GM19467 (cell line): Measurements from ENCODE around the gene FNDC3B.

Experiments
- ATAC-seq: cut with Tn5 transposase; IDR thresholded peaks from one replicate; pipeline ENCODE4 v1.9.1; 2021; ENCODE audit warnings: mild to moderate bottlenecking, moderate library complexity; ENCODE audit not compliant: unreplicated experiment

Gene FNDC3B

GRCh38 chr3:172147113-172147818 lies 107.9 kb downstream of the FNDC3B start:
- no peak for ATAC-seq

DNA sequence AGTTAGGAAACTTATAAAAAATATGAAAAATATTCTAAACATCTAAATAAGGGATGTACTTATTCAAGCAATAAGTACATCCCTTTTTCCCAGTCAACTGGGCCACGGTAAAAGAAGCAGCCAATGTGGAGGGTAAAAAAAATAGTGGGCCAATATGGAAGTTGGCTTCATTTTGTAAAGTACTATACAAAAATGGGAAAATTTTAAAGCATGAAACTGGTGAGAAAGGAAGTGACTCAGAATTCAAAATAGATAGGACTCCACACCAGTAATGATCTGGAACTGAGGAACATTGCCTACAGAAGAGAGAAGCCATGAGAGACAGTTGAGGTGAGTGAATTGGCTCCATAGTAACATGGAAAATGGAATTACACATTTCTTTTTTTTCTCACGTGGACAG lies 108.9 kb downstream of the FNDC3B start:
- ATAC-seq: no peak

DNA sequence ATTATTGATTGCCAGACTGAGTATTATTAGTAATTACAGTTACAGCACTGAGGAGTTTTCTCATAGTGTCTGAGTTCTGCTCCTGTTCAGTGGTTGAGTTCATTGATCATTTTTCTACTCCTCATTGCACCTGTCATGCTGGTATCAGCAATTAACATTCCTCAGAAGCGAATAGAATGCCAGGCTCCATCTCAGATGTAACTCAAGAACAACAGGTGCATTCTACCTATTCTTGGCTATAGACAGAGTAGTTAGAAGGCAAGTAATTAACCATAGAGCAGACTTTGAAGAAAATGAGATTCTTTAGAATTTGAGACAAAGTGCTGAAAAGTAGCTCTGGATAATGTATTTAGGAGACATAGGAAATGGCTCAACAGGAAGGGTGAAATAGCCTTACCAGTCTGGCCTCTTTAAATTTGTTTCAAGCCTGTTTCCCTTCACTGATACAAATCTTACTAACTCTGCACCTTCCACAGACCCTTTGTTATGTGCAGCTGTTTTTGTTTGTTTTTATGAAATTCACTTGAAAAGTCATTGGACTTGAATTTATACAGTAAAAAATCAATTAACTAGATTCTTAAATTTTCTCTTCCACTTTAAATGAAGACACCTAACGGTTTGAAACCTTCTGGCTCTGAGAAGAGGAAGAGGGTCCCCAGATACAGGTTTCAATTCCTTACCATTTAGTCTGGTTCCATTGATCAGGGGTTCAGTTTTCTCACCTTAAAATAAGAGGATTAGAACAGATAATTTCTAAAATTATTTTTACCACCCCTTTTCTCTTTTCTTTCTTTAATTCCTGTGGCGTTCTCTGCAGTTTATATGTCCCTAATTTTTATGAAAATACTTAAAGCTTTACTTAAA lies 109.6 kb downstream of the FNDC3B start:
- no peak for ATAC-seq

GRCh38 chr3:172150268-172150667 lies 110.9 kb downstream of the FNDC3B start:
- no peak for ATAC-seq

GRCh38 chr3:172150913-172151650 lies 111.7 kb downstream of the FNDC3B start:
- no peak for ATAC-seq

DNA sequence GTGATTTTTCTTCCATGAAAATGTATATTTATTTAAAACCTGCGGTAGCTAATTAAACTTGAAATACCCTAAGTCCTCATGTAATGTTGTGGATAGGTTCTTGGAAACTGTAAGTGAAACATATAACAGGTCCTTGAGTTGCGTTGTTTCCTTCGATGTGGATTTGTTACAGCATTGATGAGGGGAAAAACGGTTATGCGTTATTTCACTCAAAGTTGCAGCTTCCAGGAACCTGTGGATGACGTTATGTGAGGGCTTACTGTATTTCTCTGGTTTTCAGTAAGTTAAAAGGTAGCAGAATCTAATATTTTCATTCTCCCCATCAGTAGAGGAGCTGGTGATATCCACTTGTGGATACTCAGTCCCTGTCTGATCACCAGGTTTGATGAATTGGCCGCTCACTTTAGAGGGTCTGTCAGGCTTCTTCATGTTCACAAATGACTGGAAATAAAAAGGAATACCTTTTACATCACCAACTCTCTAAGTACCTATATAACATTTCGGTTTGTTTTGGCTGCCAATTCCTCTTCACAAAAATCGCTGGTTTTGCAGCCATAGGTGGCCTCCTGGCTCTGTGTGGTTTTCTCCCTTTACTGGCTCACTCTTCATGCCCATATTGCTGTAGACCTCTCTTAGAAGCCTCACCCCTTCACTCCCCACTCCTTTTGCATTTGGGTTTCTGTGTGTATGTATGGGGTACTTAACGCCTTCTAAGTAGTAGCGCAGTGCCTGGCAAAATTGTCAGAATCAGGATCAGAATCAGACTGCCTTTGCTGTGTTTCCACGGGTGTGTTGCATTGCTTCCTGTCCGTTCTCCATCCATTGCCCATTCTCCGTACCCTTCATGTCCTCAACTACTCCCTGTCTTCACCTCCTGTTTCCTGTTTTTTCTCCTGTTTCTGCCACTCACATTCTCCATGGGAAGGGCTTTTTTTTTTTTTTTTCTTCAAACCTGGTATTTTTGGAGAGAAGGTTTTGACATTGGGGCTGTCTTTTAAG lies 112.6 kb downstream of the FNDC3B start:
- ATAC-seq: no peak

DNA sequence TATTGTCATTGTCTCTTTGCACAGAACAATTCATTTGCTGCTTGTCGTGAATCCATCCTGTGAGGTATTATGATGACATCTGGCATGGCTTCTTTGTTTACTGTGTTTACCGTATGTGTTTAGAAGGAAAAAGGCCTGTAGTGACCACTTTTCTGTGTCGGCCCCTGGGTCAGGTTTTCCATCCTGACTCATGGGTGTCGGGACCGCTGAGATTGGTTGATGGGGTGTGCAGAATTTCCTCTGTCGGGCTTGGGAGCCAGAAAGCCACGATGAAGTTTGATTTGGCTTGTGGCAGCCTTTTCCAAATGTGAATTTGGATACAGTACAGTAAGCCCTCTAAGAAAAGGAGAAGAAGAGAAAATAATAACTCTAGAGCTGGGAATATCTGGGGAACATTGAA lies 113.5 kb downstream of the FNDC3B start:
- ATAC-seq: no peak

DNA sequence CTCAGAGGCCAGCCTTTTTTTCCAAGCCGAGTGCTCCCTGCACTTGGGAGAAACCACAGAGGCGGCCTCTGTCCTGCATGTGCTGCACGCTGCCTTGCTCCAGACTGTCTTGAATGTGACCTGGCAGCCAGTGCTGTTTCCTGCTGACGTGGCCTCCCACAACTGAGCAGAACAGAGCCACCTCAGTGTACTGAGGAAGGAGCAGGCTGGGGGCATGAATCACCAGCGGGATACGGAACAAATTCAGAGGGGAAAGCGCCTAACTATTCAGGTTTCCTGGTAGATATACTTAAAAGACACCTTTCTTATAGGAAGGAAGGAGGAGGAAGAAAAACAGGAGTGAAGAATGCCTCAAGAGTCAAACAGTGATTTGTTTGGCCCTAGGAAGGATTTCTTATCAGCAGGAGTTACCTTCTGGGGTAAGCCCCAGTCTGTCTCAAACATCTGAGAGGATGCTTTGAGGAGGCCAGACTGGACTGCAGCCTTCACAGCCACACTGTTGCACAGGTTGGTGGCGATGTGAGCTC lies 114.0 kb downstream of the FNDC3B start:
- ATAC-seq: peak; percentile 57

DNA sequence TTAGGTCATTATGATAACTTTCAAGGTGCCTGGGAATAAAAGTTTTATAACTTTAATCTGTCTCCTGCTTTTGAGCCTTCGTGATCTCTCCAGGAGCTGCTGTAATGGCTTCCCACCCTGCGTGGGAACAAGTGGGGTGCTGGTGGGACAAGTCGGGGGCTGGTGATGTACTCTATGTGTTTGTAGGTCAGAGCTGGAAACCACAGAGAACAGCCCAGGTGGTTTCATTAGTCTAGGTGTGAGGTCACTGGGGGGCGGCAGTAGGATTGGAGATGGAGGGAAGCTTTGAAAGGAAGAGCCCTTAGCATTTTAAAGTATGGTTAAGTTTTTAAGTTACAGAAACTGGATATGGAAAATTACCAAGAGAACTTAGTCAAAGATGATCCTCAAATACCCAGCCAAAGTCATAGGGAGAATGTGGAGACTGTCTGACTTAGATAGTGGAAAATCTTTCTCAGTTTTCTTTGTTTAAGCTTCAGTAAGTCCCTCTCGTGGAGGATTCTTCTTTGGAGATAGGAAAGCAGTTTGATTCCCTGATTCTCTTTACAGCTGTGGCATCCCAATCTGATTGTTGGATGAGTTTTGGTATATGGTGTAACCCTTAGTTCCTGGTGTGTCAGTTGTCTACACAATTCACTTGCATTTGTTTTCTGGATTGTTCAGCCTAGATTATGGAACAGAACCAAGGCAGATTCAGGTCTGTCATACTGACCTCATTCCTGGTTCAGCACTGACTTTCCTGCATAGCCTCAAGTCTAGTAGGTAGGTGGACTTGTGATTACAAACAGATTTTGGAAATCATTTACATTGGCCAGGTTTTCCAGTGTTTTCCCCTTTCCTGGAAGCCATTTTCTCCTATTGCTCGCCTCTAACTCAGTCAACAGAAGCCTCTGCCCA lies 115.6 kb downstream of the FNDC3B start:
- ATAC-seq: peak; percentile 80

- ATAC-seq: no peak
These were observed 116.7 kb downstream of the FNDC3B start for GRCh38 chr3:172155897-172156585.

- no peak for ATAC-seq
These were observed 117.2 kb downstream of the FNDC3B start for GRCh38 chr3:172156586-172156955.

DNA sequence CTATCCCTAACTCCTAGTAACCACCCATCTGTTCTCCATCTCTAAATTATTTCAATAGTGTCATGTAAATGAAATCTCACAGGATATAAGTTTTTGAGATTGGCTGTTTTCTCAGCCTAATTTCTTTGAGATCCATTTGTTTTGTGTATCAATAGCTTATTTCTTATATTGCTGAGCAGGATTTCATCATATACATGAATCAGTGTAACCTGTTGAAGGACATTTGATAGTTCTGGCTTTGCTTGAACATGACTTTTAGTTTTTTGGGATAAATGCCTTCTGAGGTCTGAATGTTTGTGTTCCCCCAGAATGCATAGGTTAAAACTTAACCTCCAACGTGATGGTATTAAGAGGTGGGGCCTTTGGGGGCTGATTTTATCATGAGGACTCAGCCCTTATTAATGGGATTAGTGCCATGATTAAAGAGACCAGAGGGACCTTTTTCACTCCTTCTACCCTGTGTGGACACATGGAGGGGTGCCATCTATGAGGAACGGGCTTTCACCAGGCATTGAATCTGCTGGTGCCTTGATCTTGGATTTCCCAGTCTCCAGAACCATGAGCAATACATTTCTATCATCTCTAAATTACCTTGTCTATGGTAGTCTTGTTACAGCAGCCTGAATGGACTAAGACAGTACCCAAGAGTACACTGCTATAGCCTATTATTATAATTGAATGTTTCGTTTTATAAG lies 118.3 kb downstream of the FNDC3B start:
- no peak for ATAC-seq

- no peak for ATAC-seq
These were observed 119.4 kb downstream of the FNDC3B start for GRCh38 chr3:172158741-172159140.

DNA sequence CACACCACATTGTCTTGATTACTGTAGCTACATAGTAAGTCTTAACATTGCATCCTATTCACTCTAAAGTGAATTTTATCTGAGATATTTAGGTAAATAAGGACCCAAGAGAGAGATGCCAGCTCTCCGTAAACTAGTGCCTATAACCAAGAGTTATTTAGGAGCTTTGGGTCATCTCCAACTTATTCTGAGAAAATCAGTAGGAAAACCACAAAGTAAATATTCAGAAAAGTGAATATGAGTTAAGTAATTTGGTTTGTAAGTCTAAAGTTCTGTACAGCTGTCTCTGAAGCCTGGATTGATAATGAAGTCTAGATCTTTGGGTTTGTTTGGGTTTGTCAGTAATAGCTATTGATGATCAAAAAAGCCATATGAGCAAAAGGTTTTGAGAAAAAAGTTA lies 120.0 kb downstream of the FNDC3B start:
- ATAC-seq: no peak

GRCh38 chr3:172159962-172160538 lies 120.7 kb downstream of the FNDC3B start:
- no peak for ATAC-seq

GRCh38 chr3:172161133-172161789 lies 121.9 kb downstream of the FNDC3B start:
- ATAC-seq: no peak

- ATAC-seq: no peak
These were observed 122.6 kb downstream of the FNDC3B start for GRCh38 chr3:172161959-172162358.
